ENCODE data around the gene ORAI2.
"Not testable (repeated sequence)": the region's sequence is repeated elsewhere in the genome, so short reads cannot be mapped to it uniquely, and the experiment has no call there.

Gene ORAI2

GRCh38 chr7:102464577-102465280 is 31.4 kb downstream of the ORAI2 start, which contains the start of the genes ALKBH4 and LRWD1:
ALKBH4 (minus strand) TSS chr7:102464863; CDS start chr7:102464836, 27 bp downstream.
LRWD1 (plus strand) TSS chr7:102464984; CDS start chr7:102465081, 97 bp downstream.
- Mint-ChIP-seq H3K27ac (peak within 1 kb of the TSS; percentile 80), H3K27me3 (no peaks in the 10 kb centered on the region), H3K4me1 (peaks cover 28% of the 10 kb centered on the region), H3K36me3 (ENCODE audit: low read depth) (peaks cover 4% of the 10 kb centered on the region), H3K4me3 (peak within 1 kb of the TSS; percentile 92), H3K9me3 (no peaks in the 10 kb centered on the region)
- peak; percentile 93 for ATAC-seq
- peak; percentile 98 for DNase-seq

- Mint-ChIP-seq H3K27me3 (no peaks in the 10 kb centered on the region), H3K27ac (no peak overlapping the region), H3K4me1 (peaks cover 28% of the 10 kb centered on the region), H3K4me3 (peak overlapping the region; percentile 92), H3K36me3 (ENCODE audit: low read depth) (peaks cover 4% of the 10 kb centered on the region), H3K9me3 (no peaks in the 10 kb centered on the region)
- DNase-seq (no peak), ATAC-seq (no peak)
Measured at GRCh38 chr7:102466097-102466496, 32.7 kb downstream of the ORAI2 start.

- no peak overlapping the region for H3K4me3 Mint-ChIP-seq
- ATAC-seq (no peak), DNase-seq (no peak)
- H3K27ac Mint-ChIP-seq: no peak overlapping the region
- peaks cover 26% of the 10 kb centered on the region for H3K4me1 Mint-ChIP-seq
- H3K27me3 Mint-ChIP-seq: no peaks in the 10 kb centered on the region
- peaks cover 4% of the 10 kb centered on the region for H3K36me3 Mint-ChIP-seq (ENCODE audit: low read depth)
- H3K9me3 Mint-ChIP-seq: no peaks in the 10 kb centered on the region
Measured at GRCh38 chr7:102467581-102468477, 34.5 kb downstream of the ORAI2 start.

- DNase-seq: no peak
- no peak for ATAC-seq
- H3K27ac Mint-ChIP-seq: no peak overlapping the region
- H3K36me3 Mint-ChIP-seq (ENCODE audit: low read depth): peaks cover 4% of the 10 kb centered on the region
- H3K4me3 Mint-ChIP-seq: no peak overlapping the region
- peaks cover 23% of the 10 kb centered on the region for H3K4me1 Mint-ChIP-seq
- no peaks in the 10 kb centered on the region for H3K9me3 Mint-ChIP-seq
- no peaks in the 10 kb centered on the region for H3K27me3 Mint-ChIP-seq
Measured at GRCh38 chr7:102468478-102469350, 35.3 kb downstream of the ORAI2 start.

- Mint-ChIP-seq H3K4me3 (no peak overlapping the region), H3K27me3 (no peaks in the 10 kb centered on the region), H3K9me3 (no peaks in the 10 kb centered on the region), H3K27ac (no peak overlapping the region), H3K36me3 (ENCODE audit: low read depth) (peaks cover 4% of the 10 kb centered on the region), H3K4me1 (peaks cover 16% of the 10 kb centered on the region)
- DNase-seq (no peak), ATAC-seq (no peak)
Measured at GRCh38 chr7:102469351-102469971, 36.1 kb downstream of the ORAI2 start.

GRCh38 chr7:102469972-102470825 is 36.8 kb downstream of the ORAI2 start:
- no peak for DNase-seq

GRCh38 chr7:102471791-102472125 is 38.4 kb downstream of the ORAI2 start:
- H3K36me3 Mint-ChIP-seq (ENCODE audit: low read depth): peaks cover under 1% of the 10 kb centered on the region
- no peaks in the 10 kb centered on the region for H3K9me3 Mint-ChIP-seq
- H3K4me3 Mint-ChIP-seq: no peak overlapping the region
- ATAC-seq (no peak), DNase-seq (no peak)
- peaks cover 2% of the 10 kb centered on the region for H3K4me1 Mint-ChIP-seq
- no peak overlapping the region for H3K27ac Mint-ChIP-seq
- H3K27me3 Mint-ChIP-seq: no peaks in the 10 kb centered on the region

More at GRCh38 chr7:102469972-102470825, 36.8 kb downstream of the ORAI2 start:
- no peak for ATAC-seq
- Mint-ChIP-seq H3K27ac (no peak overlapping the region), H3K4me1 (peaks cover 16% of the 10 kb centered on the region), H3K9me3 (no peaks in the 10 kb centered on the region), H3K36me3 (ENCODE audit: low read depth) (peaks cover 4% of the 10 kb centered on the region), H3K4me3 (no peak overlapping the region), H3K27me3 (no peaks in the 10 kb centered on the region)

- Mint-ChIP-seq H3K9me3 (no peaks in the 10 kb centered on the region), H3K36me3 (ENCODE audit: low read depth) (no peaks in the 10 kb centered on the region), H3K4me1 (no peaks in the 10 kb centered on the region), H3K4me3 (no peak overlapping the region), H3K27ac (no peak overlapping the region), H3K27me3 (no peaks in the 10 kb centered on the region)
- no peak for ATAC-seq
- DNase-seq: no peak
Measured at GRCh38 chr7:102472126-102473041, 39.0 kb downstream of the ORAI2 start.

GRCh38 chr7:102473271-102473991 is 40.1 kb downstream of the ORAI2 start:
- Mint-ChIP-seq H3K4me1 (no peaks in the 10 kb centered on the region), H3K36me3 (ENCODE audit: low read depth) (no peaks in the 10 kb centered on the region), H3K9me3 (no peaks in the 10 kb centered on the region), H3K27me3 (no peaks in the 10 kb centered on the region), H3K4me3 (no peak overlapping the region), H3K27ac (no peak overlapping the region)
- DNase-seq (no peak), ATAC-seq (peak; percentile 6)

- H3K9me3 Mint-ChIP-seq; H3K27ac Mint-ChIP-seq; H3K36me3 Mint-ChIP-seq (ENCODE audit: low read depth): not testable (repeated sequence)
Measured at GRCh38 chr7:102474116-102474515, 40.7 kb downstream of the ORAI2 start.

GRCh38 chr7:102474736-102475435 is 41.5 kb downstream of the ORAI2 start:
- not testable (repeated sequence) for ATAC-seq, H3K9me3 Mint-ChIP-seq

More at GRCh38 chr7:102474116-102474515, 40.7 kb downstream of the ORAI2 start:
- not testable (repeated sequence) for H3K27me3 Mint-ChIP-seq, H3K4me3 Mint-ChIP-seq, DNase-seq, ATAC-seq, H3K4me1 Mint-ChIP-seq

More at GRCh38 chr7:102474736-102475435, 41.5 kb downstream of the ORAI2 start:
- H3K4me1 Mint-ChIP-seq; DNase-seq; H3K27me3 Mint-ChIP-seq; H3K4me3 Mint-ChIP-seq; H3K27ac Mint-ChIP-seq; H3K36me3 Mint-ChIP-seq (ENCODE audit: low read depth): not testable (repeated sequence)
